GM18507 (cell line): ENCODE data around the gene PTGIR.

Experiments used
- DNase-seq: peaks from one replicate; pipeline ENCODE4 v3.0.0; 2011; ENCODE audit warnings: low read depth; ENCODE audit not compliant: insufficient read length; ENCODE audit errors: extremely low spot score
- FAIRE-seq: peaks from 2 replicates; lab custom pipeline; 2011; peaks lifted over from hg19 to GRCh38; lab: Jason Lieb, UNC

PTGIR gene

DNA sequence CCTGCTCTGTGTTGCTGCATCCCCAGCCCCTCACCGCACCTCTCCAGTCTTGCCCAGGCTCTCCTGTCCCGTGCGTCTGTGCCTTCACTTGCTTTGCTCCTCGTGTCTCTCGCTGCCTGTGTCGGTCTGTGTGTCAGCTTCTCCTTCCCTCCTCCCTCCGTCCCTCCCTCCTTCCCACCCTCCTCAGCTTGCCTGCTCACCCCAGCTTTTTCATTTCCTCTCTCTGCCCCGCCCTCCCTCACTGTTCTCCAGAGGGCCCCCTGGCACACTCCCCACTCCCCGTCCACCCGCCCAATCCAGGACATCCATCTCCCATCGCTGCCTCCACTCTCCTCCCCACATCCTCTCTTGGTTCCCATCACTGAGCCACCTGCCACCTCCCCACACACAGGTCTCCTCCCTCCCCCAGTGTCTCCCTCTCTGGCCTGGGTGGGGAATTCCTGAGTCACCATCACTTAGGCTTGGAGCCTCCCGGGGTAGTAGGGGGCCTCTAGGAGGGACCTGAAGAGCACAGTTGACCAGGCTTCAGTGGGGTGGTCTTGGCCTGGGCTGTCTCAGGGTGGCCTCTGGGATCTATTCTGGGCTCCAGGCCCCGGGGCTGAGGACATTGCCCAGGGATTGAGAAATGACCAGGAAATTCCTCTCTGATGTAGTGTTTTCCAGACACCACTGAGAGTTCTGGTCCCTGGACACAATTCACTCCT is at the start of gene PTGIR:
Gene PTGIR, minus strand, starts transcription at position 132 of the 704 bp plus-strand sequence. CDS start 864 bp downstream, outside the sequence.
- peak; percentile 85 for FAIRE-seq
- no peak for DNase-seq

DNA sequence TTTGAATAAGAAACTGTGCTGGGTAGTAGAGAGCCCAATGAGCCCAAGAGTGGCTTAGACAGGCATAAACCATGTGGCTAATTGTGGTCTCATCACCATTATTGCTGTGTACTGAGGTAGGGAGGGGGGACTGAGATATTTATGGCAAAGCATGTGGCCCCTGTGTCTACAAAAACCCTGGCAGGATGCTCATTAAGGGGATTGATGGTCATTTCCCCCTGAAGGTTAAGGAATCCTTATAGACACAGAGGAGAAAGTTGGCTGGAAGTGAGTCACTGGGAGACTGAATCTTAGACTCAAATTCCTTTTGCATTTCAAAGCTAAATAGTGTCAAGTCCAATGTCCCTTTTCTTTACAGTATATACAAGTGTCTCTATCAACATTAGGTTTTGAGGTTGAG is 45.9 kb upstream of the PTGIR start:
- DNase-seq, result no peak
- no peak for FAIRE-seq

- no peak for FAIRE-seq
- no peak for DNase-seq
Observed at GRCh38 chr19:46668662-46669061, 43.8 kb upstream of the PTGIR start.

- no peak for FAIRE-seq
- no peak for DNase-seq
Observed at GRCh38 chr19:46665072-46665471, 40.2 kb upstream of the PTGIR start.

GRCh38 chr19:46661735-46662592 is 37.1 kb upstream of the PTGIR start:
- peak; percentile 83 for FAIRE-seq
- peak; percentile 48 for DNase-seq

- peak; percentile 100 for FAIRE-seq
- DNase-seq, result peak; percentile 98
Observed at GRCh38 chr19:46661020-46661731, 36.3 kb upstream of the PTGIR start, which contains the start of gene DACT3. Gene DACT3 (minus strand): TSS chr19:46661182. CDS start chr19:46661064, 118 bp downstream.

GRCh38 chr19:46660551-46661019 is 35.7 kb upstream of the PTGIR start:
- FAIRE-seq (no peak), DNase-seq (no peak)

DNA sequence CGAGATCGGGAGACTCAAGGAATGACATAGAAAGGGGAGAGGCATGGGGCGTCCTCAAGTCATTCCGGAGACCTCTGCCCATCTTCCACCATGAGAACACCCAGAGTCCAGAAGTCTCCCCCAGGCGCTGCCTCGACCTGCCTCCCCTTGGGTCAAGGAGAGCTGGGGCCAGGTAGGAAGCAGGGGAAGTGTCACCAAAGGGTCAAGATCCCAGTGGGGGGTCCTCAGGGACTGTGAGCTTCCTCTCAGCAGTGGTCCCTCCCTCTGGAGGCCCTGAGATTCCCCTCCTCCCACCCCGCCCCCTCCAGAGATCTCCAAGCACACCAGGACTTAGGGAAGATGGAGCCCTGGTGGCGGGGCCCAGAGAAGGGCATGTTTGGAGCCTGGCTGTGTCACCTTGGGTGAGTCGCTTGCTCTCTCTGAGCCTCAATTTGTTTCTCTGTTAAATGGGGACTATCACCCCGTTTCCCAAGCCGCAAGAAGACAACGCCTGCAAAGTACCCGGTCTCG is 35.2 kb upstream of the PTGIR start:
- no peak for FAIRE-seq
- no peak for DNase-seq

DNA sequence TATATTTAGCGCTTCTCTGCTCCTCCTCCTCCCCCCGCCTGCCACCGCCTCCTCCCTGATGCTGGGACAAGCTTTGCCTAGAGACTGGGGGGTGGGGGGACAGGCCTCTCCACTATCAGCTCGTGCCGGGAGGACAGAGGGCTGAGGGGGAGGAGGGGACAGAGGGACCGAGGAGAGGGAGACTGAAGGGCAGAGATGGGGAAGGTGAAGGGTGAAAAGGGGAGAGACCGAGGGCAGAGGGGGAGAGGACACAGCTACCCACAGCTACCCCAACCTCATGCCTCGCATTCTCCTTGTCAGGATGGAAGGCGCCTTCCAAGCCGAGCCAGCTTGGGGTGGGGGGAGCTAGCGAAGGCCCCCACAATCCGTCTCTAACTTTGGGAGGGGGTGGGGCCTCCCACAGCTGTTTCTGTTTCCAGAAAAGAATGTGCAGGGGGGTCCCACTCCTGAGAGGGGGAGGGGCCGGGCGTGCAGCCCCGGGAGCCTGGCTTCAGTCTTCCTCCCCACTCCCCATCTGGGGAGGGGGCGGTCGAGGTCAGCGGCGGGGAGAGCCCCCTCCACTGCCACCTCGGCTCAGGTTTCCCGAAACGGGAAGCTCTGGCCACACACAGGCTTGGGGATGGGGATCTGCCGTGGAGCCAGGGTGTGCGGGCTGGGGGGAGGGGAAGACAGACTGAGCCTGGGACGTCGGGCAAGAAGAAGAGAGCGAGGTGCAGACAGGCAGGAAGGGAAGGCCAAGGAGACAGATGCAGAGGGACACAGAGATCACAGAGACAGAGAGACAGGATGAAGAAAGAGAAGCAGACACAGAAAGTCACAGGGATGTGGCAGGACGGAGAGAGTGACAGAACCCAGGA is 34.5 kb upstream of the PTGIR start:
- DNase-seq, result no peak

GRCh38 chr19:46656541-46656940 is 31.7 kb upstream of the PTGIR start:
- no peak for FAIRE-seq
- DNase-seq, result no peak

More for the DNA sequence above, 34.5 kb upstream of the PTGIR start:
- FAIRE-seq, result no peak

DNA sequence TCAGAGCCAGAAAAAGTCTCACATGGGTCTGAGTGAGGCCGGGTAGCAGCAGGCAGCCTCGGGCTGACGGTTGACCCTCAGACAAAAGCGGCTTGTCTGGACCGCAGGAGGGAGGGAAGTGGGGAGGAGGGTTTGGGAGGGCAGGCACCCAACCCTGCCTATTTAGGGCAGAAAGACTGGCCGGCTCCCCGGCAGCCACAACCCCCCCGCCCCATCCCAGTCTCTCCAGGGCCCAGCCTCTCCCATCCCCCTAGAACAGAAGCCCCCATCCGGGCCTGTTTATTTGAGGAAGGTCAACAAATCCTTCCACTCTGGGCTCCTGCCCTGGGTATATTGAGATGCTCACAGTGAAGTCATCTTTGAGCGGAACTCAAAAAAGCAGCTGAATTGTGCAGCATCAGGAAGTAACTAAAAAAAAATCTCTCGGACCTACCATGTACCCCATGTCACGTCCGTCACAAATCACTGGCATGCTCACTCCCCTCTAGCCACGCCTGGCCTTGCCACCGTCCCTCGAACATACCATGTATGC is 29.8 kb upstream of the PTGIR start:
- no peak for FAIRE-seq
- no peak for DNase-seq

DNA sequence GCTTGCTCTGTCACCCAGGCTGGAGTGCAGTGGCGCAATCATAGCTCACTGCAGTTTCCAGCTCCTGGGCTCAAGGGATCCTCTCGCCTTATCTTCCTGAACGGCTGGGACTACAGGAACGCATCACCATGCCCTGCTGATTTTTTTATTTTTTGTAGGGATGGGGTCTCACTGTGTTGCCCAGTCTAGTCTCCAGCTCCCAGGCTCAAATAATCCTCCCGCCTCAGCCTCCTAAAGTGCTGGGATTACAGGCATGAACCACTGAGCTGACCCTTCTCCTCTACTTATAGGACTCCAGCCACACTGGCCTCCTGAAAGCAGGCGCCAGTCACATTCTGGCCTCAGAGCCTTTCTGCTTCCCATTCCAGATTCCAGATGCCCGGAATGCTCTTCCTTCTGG is 25.6 kb upstream of the PTGIR start:
- FAIRE-seq (no peak), DNase-seq (no peak)

DNA sequence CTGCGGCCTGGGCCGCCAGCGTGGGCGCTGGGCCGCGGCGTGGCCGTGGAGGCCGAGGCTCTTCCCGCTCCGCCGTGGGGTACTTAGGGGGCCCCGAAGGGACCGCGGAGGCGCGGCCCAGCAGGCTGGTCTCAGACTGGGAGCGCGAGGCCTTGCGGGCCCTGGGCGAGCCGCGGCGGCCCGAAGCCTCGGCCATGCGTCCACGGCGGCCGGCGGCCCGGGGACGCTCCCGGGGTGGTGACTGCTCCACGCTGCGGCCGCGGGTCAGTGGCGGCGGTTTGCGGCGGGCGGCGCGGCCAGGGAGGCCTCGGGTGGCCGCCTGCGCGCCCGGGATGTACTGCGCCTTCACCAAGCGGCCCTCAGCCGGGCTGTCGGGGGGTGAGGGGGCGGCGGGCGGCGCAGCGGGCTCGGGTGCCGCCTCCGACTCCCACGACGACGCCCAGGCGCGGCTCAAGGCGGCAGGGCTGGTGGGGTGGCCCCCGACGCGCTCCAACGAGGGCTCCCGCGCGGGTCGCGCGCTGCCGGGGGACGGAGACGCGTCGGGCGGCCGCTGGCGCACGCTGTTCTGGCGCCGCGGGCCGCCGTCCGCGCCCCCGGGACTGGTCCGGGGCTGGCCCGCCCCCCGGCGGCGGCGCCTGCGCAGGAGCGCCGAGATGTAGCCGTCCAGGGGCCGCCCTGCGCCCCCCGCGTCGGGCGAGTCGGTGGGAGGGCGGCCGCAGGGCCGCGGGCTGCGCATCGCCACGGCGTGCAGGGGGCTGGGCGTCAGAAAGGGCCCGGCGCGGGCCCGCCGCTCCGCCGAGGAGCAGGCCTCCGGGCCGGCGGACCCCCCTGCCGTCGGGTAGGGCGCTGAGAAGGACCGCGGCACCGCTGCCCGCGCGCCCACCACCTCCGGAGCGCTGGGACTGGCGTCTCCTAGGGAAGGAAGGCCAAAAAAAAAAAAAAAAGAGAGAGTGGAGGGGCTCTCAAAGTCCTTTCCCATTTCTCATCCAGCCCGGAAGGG is 24.4 kb upstream of the PTGIR start:
- DNase-seq, result no peak
- no peak for FAIRE-seq

DNA sequence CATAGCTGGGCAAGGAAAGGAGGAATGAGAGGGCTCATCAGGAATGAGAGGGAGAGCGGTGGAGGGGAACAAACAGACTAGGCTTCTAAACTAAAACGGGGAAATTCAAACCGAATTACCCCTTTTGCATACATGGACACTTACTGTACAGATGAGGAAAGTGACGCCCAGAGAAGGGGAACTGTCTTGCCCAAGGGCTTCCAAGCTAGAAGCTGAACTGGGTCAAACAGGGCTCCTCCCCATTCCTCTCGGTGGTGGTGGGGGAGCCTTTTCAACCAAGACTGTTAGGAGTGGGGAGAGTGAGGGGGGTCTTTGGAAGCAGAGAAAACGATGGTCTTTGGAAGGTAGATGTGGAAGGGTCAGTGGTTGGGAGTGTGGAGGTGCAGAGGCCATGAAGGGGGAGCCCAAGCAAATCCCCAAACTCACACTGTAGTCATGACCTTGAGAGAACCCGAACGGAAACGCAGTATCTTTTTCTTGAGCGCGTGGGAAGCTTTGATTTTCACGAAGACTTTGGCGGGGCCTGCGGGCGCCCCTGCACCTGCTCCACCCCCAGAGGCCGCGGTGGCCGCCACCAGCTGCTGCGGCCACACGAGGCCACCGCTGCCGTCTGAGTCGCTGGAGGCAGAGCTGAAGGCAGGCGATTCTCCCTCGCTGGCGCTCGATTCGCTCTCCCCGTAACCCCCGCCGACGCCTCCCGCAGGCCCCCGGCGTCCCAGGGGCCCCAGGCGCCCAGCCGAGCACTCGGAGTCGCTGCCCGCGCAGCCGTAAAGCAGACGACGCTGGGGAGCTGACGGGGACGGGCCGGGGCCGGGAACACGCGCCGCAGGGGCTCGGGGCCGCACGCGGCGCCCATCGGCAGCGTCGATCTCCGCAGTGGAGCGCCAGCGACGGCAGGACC is 23.4 kb upstream of the PTGIR start:
- no peak for FAIRE-seq
- no peak for DNase-seq

GRCh38 chr19:46646402-46646801 is 21.5 kb upstream of the PTGIR start:
- FAIRE-seq, result no peak
- no peak for DNase-seq

GRCh38 chr19:46644720-46645119 is 19.8 kb upstream of the PTGIR start:
- DNase-seq (no peak), FAIRE-seq (no peak)

GRCh38 chr19:46640656-46641055 is 15.8 kb upstream of the PTGIR start:
- DNase-seq (no peak), FAIRE-seq (no peak)
